G401 (cell line): Measurements from ENCODE around the gene KRTAP2-1. TPM values are rescaled to one million over a fixed set of nuclear protein-coding genes. Genes with fewer than 3 reads are reported as not detected.
"Not testable (repeated sequence)": the region's sequence is repeated elsewhere in the genome, so short reads cannot be mapped to it uniquely, and the experiment has no call there.

Source experiments
- DNase-seq: peaks from one replicate; pipeline ENCODE4 v3.0.0-alpha.2; 2015; ENCODE audit warnings: low spot score
- in situ Hi-C: cut with HindIII; loops from 2 replicates; pipeline ENCODE4 v1.10.0; 2016; ENCODE audit warnings: low sequenced_read_pairs, mixed read lengths
- total RNA-seq: library from RNA; depleted of rRNA; stranded (reverse); fragments of >200 nt; shearing (Covaris generic); gene quantifications from 2 replicates; pipeline ENCODE4 v1.2.3, GENCODE V29; 2014

The KRTAP2-1 gene
- total RNA-seq, 1 experiment from 2014 or later, result not detected

GRCh38 chr17:41059276-41060051 is 12.3 kb upstream of the KRTAP2-1 start:
- DNase-seq, in situ Hi-C loops: not testable (repeated sequence)

- DNase-seq, result no peak
- in situ Hi-C loops, result no loop called here
These were observed 11.6 kb upstream of the KRTAP2-1 start for GRCh38 chr17:41058741-41059140.

- in situ Hi-C loops, result no loop called here
- DNase-seq, result no peak
These were observed 10.4 kb upstream of the KRTAP2-1 start for GRCh38 chr17:41057547-41057946.

GRCh38 chr17:41055130-41055529 is 8.0 kb upstream of the KRTAP2-1 start, which contains the start of gene KRTAP2-2:
TSS of gene KRTAP2-2 (minus strand) at chr17:41055230. CDS start at chr17:41055211, 19 bp downstream.
- in situ Hi-C loops, DNase-seq: not testable (repeated sequence)

GRCh38 chr17:41054556-41054955 is 7.4 kb upstream of the KRTAP2-1 start:
- DNase-seq, in situ Hi-C loops: not testable (repeated sequence)

GRCh38 chr17:41054025-41054424 is 6.9 kb upstream of the KRTAP2-1 start:
- DNase-seq, result no peak
- in situ Hi-C loops, result no loop called here

- in situ Hi-C loops, result no loop called here
- DNase-seq, result no peak
These were observed 5.5 kb upstream of the KRTAP2-1 start for GRCh38 chr17:41052566-41052965.

GRCh38 chr17:41049110-41049509 is 2.0 kb upstream of the KRTAP2-1 start:
- DNase-seq, result no peak
- in situ Hi-C loops, result no loop called here

- in situ Hi-C loops, result no loop called here
- DNase-seq, result no peak
These were observed 1.3 kb upstream of the KRTAP2-1 start for GRCh38 chr17:41048441-41048840.

GRCh38 chr17:41042953-41043352 is 4.2 kb downstream of the KRTAP2-1 start:
- DNase-seq, result no peak
- in situ Hi-C loops, result no loop called here

GRCh38 chr17:41040783-41041571 is 6.1 kb downstream of the KRTAP2-1 start, which contains the start of gene KRTAP1-1:
TSS of gene KRTAP1-1 (minus strand) at chr17:41041450. CDS start at chr17:41041397, 53 bp downstream.
- in situ Hi-C loops, DNase-seq: not testable (repeated sequence)

GRCh38 chr17:41037853-41038350 is 9.2 kb downstream of the KRTAP2-1 start:
- in situ Hi-C loops, result no loop called here
- DNase-seq, result no peak

GRCh38 chr17:41034346-41034935 is 12.7 kb downstream of the KRTAP2-1 start, which contains the start of gene KRTAP1-3:
TSS of gene KRTAP1-3 (minus strand) at chr17:41034874. CDS start at chr17:41034821, 53 bp downstream.
- in situ Hi-C loops, DNase-seq: not testable (repeated sequence)

GRCh38 chr17:41029633-41030245 is 17.4 kb downstream of the KRTAP2-1 start, which contains the start of gene KRTAP1-4:
TSS of gene KRTAP1-4 (minus strand) at chr17:41030195. CDS start at chr17:41030078, 117 bp downstream.
- in situ Hi-C loops, result no loop called here
- no peak for DNase-seq

GRCh38 chr17:41026715-41027471 is 20.2 kb downstream of the KRTAP2-1 start, which contains the start of gene KRTAP1-5:
TSS of gene KRTAP1-5 (minus strand) at chr17:41027208. CDS start at chr17:41027155, 53 bp downstream.
- in situ Hi-C loops, result no loop called here

GRCh38 chr17:41024697-41025096 is 22.4 kb downstream of the KRTAP2-1 start:
- DNase-seq, result no peak
- in situ Hi-C loops, result no loop called here

More at GRCh38 chr17:41026715-41027471, 20.2 kb downstream of the KRTAP2-1 start, which contains the start of gene KRTAP1-5:
- no peak for DNase-seq

- in situ Hi-C loops, result no loop called here
- no peak for DNase-seq
These were observed 26.8 kb downstream of the KRTAP2-1 start for GRCh38 chr17:41020336-41020735.

GRCh38 chr17:41019415-41019814 is 27.7 kb downstream of the KRTAP2-1 start:
- in situ Hi-C loops, result no loop called here
- no peak for DNase-seq
